Dendritic cell treated with granulocyte-macrophage colony-stimulating factor and Interleukin-4, amounts not matched to agents 40 ng/mL and 50 ng/mL, for 4 days (primary cell): Measurements from ENCODE around the gene PCCA.

ENCODE experiments used
- H3K27ac Mint-ChIP-seq: one replicate; pipeline ENCODE4 v1.8.0; 2022; ENCODE audit warnings: mild to moderate bottlenecking, mixed read lengths
- H3K27me3 Mint-ChIP-seq: one replicate; pipeline ENCODE4 v1.8.0; 2022; ENCODE audit warnings: mild to moderate bottlenecking, mixed read lengths
- H3K36me3 Mint-ChIP-seq: one replicate; pipeline ENCODE4 v1.8.0; 2022; ENCODE audit warnings: low read depth, mixed read lengths
- H3K4me1 Mint-ChIP-seq: one replicate; pipeline ENCODE4 v1.8.0; 2022; ENCODE audit warnings: low read depth, mixed read lengths
- H3K4me3 Mint-ChIP-seq: one replicate; pipeline ENCODE4 v1.8.0; 2022; ENCODE audit warnings: mild to moderate bottlenecking, moderate library complexity, mixed read lengths
- H3K9me3 Mint-ChIP-seq: one replicate; pipeline ENCODE4 v1.8.0; 2022; ENCODE audit warnings: mixed read lengths
- intact Hi-C: fragments of 100-400 bp; cut with micrococcal nuclease; formaldehyde crosslinking; loops from one replicate; pipeline ENCODE4 v1.15.0; 2022

Gene PCCA

DNA sequence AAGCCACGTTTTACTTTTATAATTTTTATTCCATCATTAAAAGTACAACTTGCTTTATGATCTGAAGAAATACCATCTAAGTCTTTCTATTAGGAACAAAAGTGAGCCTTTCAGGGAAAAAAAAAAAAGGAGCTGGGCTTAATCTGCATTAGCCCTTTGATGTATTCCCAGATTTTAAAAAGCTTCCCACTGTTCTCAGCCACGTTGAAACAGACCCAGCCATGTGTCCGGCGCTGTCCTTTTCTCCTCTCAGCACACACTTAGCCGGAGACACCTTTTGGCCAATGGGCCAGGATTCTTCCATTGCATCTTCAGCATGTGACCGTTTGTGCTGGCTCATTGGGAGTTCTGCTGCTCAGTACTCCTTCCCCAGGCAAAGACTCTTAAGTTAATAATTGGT, 394.2 kb downstream of the PCCA start:
- peaks cover 15% of the 10 kb centered on the region for H3K4me1 Mint-ChIP-seq

DNA sequence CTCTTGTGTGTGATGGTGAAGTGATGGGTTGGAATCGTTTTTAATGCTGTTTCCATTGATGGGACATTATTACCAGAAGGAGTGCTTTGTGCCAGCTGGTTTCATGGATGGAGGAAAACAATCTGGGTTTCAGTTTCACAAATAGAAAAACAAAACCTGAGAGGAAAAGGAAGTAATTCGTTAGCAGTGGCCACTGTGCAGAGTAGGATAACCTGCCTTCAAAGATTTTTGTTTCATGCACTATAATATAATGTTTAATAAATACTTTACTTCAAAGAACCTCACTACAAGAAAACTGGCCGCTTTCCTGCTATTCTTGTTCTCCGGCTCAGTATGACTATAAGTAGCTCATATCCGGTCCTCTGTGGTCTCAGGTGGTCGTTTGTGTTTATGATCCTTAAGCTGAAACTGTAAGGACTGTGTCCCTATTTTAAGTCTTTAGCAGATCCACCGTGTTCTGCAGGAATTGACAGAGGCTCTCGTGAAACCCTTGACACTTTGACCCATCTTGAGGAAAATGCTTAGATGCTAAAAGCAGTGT, 395.0 kb downstream of the PCCA start:
- H3K27me3 Mint-ChIP-seq, result peaks cover 2% of the 10 kb centered on the region
- H3K27ac Mint-ChIP-seq, result no peak overlapping the region
- no peak overlapping the region for H3K4me3 Mint-ChIP-seq
- H3K36me3 Mint-ChIP-seq, result no peaks in the 10 kb centered on the region
- H3K9me3 Mint-ChIP-seq, result no peaks in the 10 kb centered on the region
- intact Hi-C loops, result no loop called here
- H3K4me1 Mint-ChIP-seq, result peaks cover 15% of the 10 kb centered on the region

More for the DNA sequence above, 394.2 kb downstream of the PCCA start:
- intact Hi-C loops, result no loop called here
- Mint-ChIP-seq H3K9me3 (no peaks in the 10 kb centered on the region), H3K4me3 (no peak overlapping the region), H3K36me3 (no peaks in the 10 kb centered on the region), H3K27me3 (peaks cover 2% of the 10 kb centered on the region), H3K27ac (no peak overlapping the region)

DNA sequence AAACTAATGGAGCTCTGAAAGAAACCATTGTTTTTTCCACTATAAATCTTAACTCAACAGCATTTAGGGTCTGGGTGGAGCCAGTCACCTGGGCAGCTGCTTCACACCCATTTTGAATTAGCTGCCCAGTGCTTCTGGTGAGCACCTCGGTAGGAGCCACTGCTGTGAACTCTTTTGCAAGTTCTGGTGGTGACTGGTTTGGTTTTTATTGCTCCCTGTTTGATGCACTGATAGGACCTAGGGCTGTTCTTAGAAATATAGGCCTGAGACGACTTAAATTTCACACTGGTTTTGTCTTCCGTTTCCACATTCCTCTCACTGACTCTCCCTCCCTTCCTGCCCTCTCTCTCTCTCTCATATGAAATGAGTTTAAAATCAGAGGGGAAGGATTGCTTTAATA, 395.8 kb downstream of the PCCA start:
- no peaks in the 10 kb centered on the region for H3K9me3 Mint-ChIP-seq

DNA sequence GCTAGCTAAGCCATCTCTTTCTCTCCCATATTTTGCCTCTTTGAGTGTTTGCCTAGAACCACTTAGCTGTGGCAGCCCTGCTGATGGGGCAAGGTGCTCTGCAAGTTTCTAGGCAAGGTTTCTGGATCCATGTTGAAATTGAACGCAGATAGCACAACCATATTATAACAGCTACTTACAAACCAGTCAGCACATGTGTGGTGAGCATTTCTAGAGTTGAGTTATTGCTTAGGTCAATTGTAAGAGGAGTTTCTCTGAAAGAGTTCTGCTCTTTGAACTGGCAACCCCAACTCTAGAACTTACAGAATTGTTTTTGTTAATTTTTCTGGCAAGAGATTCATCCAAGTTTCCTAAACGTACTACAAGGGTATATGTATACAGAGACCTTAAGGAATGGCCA, 396.4 kb downstream of the PCCA start:
- Mint-ChIP-seq H3K27me3 (peaks cover 2% of the 10 kb centered on the region), H3K27ac (no peak overlapping the region), H3K9me3 (no peaks in the 10 kb centered on the region), H3K36me3 (no peaks in the 10 kb centered on the region), H3K4me3 (no peak overlapping the region), H3K4me1 (peaks cover 13% of the 10 kb centered on the region)
- intact Hi-C loops, result no loop called here

More for the DNA sequence above, 395.8 kb downstream of the PCCA start:
- Mint-ChIP-seq H3K27me3 (peaks cover 2% of the 10 kb centered on the region), H3K4me3 (no peak overlapping the region), H3K27ac (no peak overlapping the region), H3K4me1 (peaks cover 15% of the 10 kb centered on the region), H3K36me3 (no peaks in the 10 kb centered on the region)
- intact Hi-C loops, result no loop called here

DNA sequence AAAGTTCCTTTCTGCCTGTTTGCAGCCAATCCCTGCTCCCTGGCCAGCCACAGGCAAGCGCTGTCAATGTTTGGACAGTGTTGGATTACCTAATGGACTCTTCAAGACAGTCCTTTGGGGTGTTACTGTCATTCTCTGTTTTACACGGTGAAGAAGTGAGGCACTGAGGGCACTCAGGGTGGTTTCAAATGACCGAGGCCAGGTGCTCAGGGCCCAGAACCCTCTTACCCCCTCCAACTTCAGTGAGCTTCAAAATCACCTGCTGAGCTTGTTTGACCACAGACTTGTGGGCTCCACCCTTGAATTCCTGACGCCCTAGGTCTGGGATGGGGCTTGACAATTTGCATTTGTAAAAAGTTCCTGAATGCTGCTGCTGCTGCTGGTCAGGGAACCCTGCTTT, 401.8 kb downstream of the PCCA start:
- Mint-ChIP-seq H3K4me1 (peaks cover 35% of the 10 kb centered on the region), H3K36me3 (no peaks in the 10 kb centered on the region), H3K27ac (peak overlapping the region; percentile 3), H3K4me3 (no peak overlapping the region), H3K9me3 (no peaks in the 10 kb centered on the region), H3K27me3 (no peaks in the 10 kb centered on the region)
- intact Hi-C loops, result no loop called here

DNA sequence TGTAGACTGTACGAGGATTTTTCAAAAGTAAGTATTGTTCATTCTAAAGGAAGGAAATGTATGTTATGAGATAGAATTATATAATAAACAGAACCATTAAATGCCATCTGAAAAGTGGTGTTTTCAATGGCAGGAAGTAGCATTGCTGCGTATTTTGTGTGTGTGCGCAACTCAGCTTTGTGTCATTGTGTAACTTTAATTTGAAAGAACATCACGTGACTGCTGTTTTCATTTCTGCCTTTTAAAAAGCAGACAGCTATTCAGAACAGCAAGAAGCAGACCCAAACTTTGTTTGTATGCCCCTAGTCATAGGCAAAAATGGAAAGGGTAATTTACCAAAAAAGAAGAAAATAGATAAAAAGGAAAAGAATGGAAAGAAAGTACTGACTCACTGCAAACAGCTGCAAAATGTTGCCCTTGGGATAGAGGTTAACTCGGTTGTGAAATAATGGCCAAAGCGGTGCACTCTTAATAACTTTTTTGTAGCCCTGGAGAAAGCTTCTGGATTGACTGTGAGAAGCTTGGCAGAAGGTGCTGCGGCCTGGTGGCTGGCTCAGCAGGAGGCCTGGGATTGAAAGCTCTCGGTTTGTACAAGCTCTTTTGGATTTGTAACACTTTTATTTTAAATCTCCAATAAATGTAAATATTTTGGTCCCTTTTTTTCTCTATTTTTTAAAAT, 402.4 kb downstream of the PCCA start:
- H3K27me3 Mint-ChIP-seq, result no peaks in the 10 kb centered on the region
- H3K9me3 Mint-ChIP-seq, result no peaks in the 10 kb centered on the region

DNA sequence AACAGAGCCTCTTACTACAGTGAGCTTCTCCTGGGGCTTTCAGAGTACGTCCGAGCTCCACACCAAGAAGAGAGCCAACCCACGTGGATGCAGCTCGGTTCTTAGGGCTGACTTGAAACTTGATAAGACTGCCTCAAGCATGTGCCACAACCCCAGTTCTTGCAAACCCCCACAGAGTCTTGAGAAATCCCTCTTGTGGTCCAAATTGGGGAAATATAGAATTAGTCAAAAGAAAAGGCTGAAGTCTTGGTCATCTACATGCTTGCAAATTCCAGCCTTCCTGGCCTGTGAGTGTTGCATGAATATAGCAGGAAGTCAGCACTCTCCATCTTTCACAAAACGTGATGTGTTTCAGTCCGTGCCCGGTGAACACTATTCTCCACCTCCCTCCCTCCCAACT, 404.5 kb downstream of the PCCA start:
- Mint-ChIP-seq H3K36me3 (no peaks in the 10 kb centered on the region), H3K27ac (no peak overlapping the region), H3K4me3 (no peak overlapping the region), H3K4me1 (peaks cover 43% of the 10 kb centered on the region), H3K27me3 (no peaks in the 10 kb centered on the region), H3K9me3 (no peaks in the 10 kb centered on the region)
- intact Hi-C loops, result no loop called here

More for the DNA sequence above, 402.4 kb downstream of the PCCA start:
- H3K4me3 Mint-ChIP-seq, result no peak overlapping the region
- intact Hi-C loops, result no loop called here
- H3K36me3 Mint-ChIP-seq, result no peaks in the 10 kb centered on the region
- peaks cover 36% of the 10 kb centered on the region for H3K4me1 Mint-ChIP-seq
- peak overlapping the region; percentile 3 for H3K27ac Mint-ChIP-seq

DNA sequence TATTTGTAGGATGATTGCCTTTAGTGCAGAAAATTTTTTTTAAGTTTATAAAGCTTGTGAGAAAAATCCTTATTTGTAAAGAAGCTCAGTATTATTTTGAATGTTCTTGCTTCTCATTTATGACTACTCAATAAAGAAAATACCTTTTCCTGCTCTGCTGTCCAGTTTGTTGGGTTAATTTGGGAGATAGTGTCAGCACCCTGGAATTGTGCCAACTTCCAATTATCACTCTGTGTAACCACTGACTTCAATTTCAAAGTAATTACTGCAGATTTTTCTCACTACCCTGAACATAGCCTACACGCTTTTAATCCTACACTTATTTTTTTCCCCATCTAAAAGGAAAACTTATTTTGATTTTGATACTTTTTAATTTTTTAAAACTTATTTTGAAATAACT, 406.6 kb downstream of the PCCA start:
- Mint-ChIP-seq H3K27me3 (no peaks in the 10 kb centered on the region), H3K9me3 (no peaks in the 10 kb centered on the region), H3K4me1 (peaks cover 42% of the 10 kb centered on the region), H3K27ac (no peak overlapping the region), H3K4me3 (no peak overlapping the region), H3K36me3 (no peaks in the 10 kb centered on the region)
- intact Hi-C loops, result no loop called here

DNA sequence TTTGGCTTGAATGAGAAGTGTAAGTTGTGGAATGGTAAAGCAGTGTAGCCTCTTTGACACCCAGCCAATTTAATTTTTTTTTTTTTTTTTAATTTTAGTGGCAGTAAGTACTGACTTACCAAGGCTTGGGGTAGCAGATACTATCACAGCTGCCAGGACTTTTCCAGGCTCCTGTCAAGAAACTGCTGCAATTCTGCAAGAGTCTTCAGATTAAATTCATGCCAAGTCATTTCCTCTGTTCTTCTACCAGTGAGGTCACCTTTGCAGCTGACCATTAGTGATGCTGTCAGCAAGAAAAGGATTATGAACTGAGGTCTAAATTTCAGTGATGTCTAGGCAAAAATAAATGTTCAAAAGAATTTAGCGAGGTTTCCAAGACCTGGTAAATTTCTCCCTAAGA, 408.5 kb downstream of the PCCA start:
- Mint-ChIP-seq H3K4me1 (peaks cover 24% of the 10 kb centered on the region), H3K4me3 (no peak overlapping the region), H3K27me3 (no peaks in the 10 kb centered on the region), H3K9me3 (no peaks in the 10 kb centered on the region), H3K36me3 (no peaks in the 10 kb centered on the region), H3K27ac (no peak overlapping the region)
- intact Hi-C loops, result no loop called here

DNA sequence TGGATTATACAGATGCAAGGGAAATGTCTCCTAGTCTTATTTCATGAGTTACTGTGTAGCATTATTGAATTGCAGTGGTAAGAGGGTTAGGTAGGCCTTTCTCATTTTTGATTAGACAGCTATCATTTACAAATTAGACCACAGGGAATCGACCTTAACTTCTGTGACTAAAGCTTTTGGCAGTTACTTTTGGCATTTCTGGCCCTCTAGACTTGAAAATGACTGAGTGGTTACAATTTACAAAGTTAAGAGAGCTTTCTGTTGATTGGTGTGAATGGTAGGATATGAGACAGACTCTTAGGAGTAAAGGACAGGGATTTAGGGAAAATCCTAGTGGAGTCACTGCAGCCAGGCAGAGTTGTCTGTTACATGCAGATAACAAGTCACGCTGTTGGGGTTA, 413.6 kb downstream of the PCCA start:
- H3K9me3 Mint-ChIP-seq, result no peaks in the 10 kb centered on the region
- H3K27me3 Mint-ChIP-seq, result peaks cover 10% of the 10 kb centered on the region
- intact Hi-C loops, result no loop called here
- no peak overlapping the region for H3K4me3 Mint-ChIP-seq
- H3K4me1 Mint-ChIP-seq, result peaks cover 23% of the 10 kb centered on the region
- no peaks in the 10 kb centered on the region for H3K36me3 Mint-ChIP-seq
- peak overlapping the region; percentile 22 for H3K27ac Mint-ChIP-seq

DNA sequence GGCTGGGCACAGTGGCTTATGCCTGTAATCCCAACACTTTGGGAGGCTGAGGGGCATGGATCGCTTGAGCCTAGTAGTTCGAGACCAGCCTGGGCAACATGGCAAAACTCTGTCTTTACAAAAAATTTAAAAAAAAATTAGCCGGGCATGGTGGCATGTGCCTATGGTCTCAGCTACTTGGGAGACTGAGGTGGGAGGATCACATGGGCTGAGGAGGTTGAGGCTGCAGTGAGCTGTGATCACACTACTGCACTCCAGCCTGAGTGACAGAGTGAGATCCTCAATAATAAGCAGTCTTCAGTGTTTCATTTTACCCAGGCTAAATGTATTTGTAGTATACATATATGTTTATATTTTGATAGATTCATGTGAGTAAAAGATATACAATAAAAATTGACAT, 414.7 kb downstream of the PCCA start:
- Mint-ChIP-seq H3K4me1 (peaks cover 25% of the 10 kb centered on the region), H3K27me3 (peaks cover 10% of the 10 kb centered on the region), H3K9me3 (no peaks in the 10 kb centered on the region), H3K36me3 (no peaks in the 10 kb centered on the region), H3K27ac (no peak overlapping the region), H3K4me3 (no peak overlapping the region)
- intact Hi-C loops, result no loop called here

DNA sequence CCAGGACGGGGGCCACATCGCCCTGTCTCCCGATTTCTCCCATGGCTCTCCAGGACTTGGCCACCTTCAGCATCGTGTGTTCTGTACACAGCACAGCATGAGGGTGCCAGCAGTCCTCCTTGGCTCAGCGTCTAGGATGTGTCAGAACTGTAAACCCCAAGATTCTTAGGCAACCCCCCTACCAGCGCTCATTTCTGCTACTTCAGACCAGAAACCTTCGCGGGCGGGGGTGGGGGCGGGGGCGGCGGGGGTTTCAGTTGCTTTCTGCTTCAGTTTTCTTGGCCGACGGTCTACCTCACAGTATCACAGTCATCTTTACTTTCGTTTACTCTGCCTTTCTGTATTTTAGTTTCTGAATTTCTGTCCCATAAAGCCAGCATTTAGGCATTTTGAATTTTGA, 417.3 kb downstream of the PCCA start:
- Mint-ChIP-seq H3K9me3 (no peaks in the 10 kb centered on the region), H3K36me3 (no peaks in the 10 kb centered on the region), H3K27ac (no peak overlapping the region), H3K27me3 (peaks cover 10% of the 10 kb centered on the region), H3K4me3 (no peak overlapping the region), H3K4me1 (peaks cover 31% of the 10 kb centered on the region)
- intact Hi-C loops, result loop anchor here (5.0 kb wide), 1 partner anchor 254 kb away; no protein-coding TSS in a partner anchor

DNA sequence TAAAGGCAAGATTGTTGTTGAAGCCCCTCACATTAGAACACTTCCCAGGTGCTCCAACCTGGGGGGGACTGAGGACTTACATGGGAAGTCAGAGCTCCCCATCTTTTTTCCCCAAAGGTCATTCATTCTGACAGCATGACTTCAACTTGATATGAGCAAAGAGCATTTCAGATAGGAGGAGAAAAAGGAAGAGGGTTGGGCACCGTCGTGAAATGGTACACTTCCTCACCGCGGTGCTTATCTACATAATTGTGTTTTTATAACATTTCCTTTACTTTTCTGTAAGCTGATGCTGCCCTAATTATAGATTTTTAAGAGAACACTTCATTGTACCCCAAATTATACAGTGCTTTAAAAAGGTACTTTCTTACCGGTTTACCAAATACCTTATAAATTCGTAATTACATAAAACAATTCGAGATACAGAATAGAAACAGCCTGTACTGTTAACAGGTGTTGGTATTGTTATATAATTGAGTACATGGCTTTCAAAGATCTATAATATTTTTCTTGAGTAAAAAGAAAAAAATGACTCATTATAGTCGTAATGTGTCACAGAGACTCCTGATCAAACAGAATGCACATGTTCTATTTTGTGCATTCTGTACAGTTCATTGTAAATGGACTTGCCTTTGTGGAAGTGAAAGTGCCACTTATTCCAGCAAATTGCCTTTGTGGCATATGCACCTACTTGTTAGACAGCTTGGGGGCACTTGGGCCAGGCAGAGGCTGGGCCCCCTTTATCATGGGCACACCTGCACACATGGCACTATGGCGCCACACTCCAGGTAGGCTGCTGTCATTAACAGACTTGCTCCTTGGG, 417.9 kb downstream of the PCCA start:
- no peak overlapping the region for H3K27ac Mint-ChIP-seq
- H3K36me3 Mint-ChIP-seq, result no peaks in the 10 kb centered on the region
- no peak overlapping the region for H3K4me3 Mint-ChIP-seq
- no peaks in the 10 kb centered on the region for H3K9me3 Mint-ChIP-seq
- peaks cover 38% of the 10 kb centered on the region for H3K4me1 Mint-ChIP-seq
- intact Hi-C loops, result loop anchor here (5.0 kb wide), 1 partner anchor 255 kb away; no protein-coding TSS in a partner anchor
- peaks cover 10% of the 10 kb centered on the region for H3K27me3 Mint-ChIP-seq

DNA sequence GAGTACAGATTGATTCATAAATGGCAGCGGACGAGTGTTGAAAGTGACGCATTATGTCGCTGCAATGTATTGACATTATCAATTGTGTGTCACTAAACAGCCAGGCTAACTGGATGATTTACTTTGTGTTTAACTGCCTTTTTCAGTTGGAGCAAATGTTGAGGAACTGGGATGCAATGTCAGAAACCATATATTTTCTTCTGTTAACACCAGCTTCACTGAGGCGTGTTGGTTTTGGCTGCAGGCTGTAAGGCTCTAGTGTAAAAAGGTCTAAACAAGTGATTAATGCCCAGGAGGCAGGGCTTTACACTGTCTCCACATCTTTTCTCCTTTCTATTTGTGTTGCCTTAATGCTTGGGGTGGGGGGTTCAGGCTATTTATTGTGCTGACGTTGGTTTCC, 419.6 kb downstream of the PCCA start:
- Mint-ChIP-seq H3K27ac (no peak overlapping the region), H3K36me3 (no peaks in the 10 kb centered on the region), H3K27me3 (peaks cover 11% of the 10 kb centered on the region), H3K4me3 (no peak overlapping the region), H3K9me3 (no peaks in the 10 kb centered on the region), H3K4me1 (peaks cover 39% of the 10 kb centered on the region)
- intact Hi-C loops, result loop anchor here (5.0 kb wide), 1 partner anchor 256 kb away; no protein-coding TSS in a partner anchor
